ENCODE results near the gene LTB4R2. TPM values are rescaled to one million over a fixed set of nuclear protein-coding genes. Genes with fewer than 3 reads are reported as not detected.
A peak's percentile ranks its signal among the peaks of the same experiment; 100 is the strongest.

The LTB4R2 gene
- total RNA-seq, 1 donor from 2014 or later, result 1.8 TPM

GRCh38 chr14:24286996-24287395, 22.9 kb upstream of the LTB4R2 start:
- Histone ChIP-seq H3K9me3 (ENCODE audit: low read depth) (no peaks in the 10 kb centered on the region), H2AFZ (replicated peaks) (no peak overlapping the region), H3K36me3 (no peaks in the 10 kb centered on the region), H3K27me3 (no peaks in the 10 kb centered on the region), H3K4me2 (no peak overlapping the region), H3K9ac (no peak overlapping the region), H3K27ac (no peak overlapping the region), H3F3A (ENCODE audit: low read depth) (no peaks in the 10 kb centered on the region), H4K20me1 (ENCODE audit: low read depth) (no peaks in the 10 kb centered on the region), H3K4me1 (no peaks in the 10 kb centered on the region), H3K4me3 (no peak overlapping the region), H3K79me2 (ENCODE audit: low read depth) (no peaks in the 10 kb centered on the region)
- H3K4me3 Mint-ChIP-seq, result no peak overlapping the region
- no peak overlapping the region for H3K27ac Mint-ChIP-seq
- no peaks in the 10 kb centered on the region for H3K4me1 Mint-ChIP-seq
- no peaks in the 10 kb centered on the region for H3K9me3 Mint-ChIP-seq
- peaks cover 7% of the 10 kb centered on the region for H3K36me3 Mint-ChIP-seq
- no peak for DNase-seq (ENCODE audit: low spot score)
- TF ChIP-seq CTCF (IDR thresholded peaks at IDR 0.05) (no peak), EZH2phosphoT487 (IDR thresholded peaks at IDR 0.05) (no peak), EZH2 (IDR thresholded peaks at IDR 0.05) (no peak)
- peaks cover 2% of the 10 kb centered on the region for H3K27me3 Mint-ChIP-seq (ENCODE audit: insufficient read depth, low read depth)

- no peaks in the 10 kb centered on the region for H3K4me1 Mint-ChIP-seq
- peaks cover 2% of the 10 kb centered on the region for H3K27me3 Mint-ChIP-seq (ENCODE audit: insufficient read depth, low read depth)
- peaks cover 7% of the 10 kb centered on the region for H3K36me3 Mint-ChIP-seq
- Histone ChIP-seq H3K4me2 (no peak overlapping the region), H3K9me3 (ENCODE audit: low read depth) (no peaks in the 10 kb centered on the region), H3K36me3 (no peaks in the 10 kb centered on the region), H3K79me2 (ENCODE audit: low read depth) (no peaks in the 10 kb centered on the region), H3F3A (ENCODE audit: low read depth) (no peaks in the 10 kb centered on the region), H3K9ac (peak overlapping the region; percentile 13), H3K27ac (no peak overlapping the region), H3K27me3 (no peaks in the 10 kb centered on the region), H3K4me3 (no peak overlapping the region), H3K4me1 (no peaks in the 10 kb centered on the region), H4K20me1 (ENCODE audit: low read depth) (no peaks in the 10 kb centered on the region), H2AFZ (replicated peaks) (no peak overlapping the region)
- no peak overlapping the region for H3K27ac Mint-ChIP-seq
- TF ChIP-seq CTCF (IDR thresholded peaks at IDR 0.05) (no peak), EZH2 (IDR thresholded peaks at IDR 0.05) (no peak), EZH2phosphoT487 (IDR thresholded peaks at IDR 0.05) (no peak)
- no peak overlapping the region for H3K4me3 Mint-ChIP-seq
- DNase-seq (ENCODE audit: low spot score), result no peak
- no peaks in the 10 kb centered on the region for H3K9me3 Mint-ChIP-seq
Observed at GRCh38 chr14:24289649-24290280, 20.2 kb upstream of the LTB4R2 start.

- Histone ChIP-seq H4K20me1 (ENCODE audit: low read depth) (no peaks in the 10 kb centered on the region), H3K4me2 (no peak overlapping the region), H3K79me2 (ENCODE audit: low read depth) (no peaks in the 10 kb centered on the region), H3K4me3 (no peak overlapping the region), H3K9ac (peak overlapping the region; percentile 13), H3K36me3 (no peaks in the 10 kb centered on the region), H2AFZ (replicated peaks) (no peak overlapping the region), H3K27me3 (no peaks in the 10 kb centered on the region), H3K4me1 (no peaks in the 10 kb centered on the region), H3K9me3 (ENCODE audit: low read depth) (no peaks in the 10 kb centered on the region), H3F3A (ENCODE audit: low read depth) (no peaks in the 10 kb centered on the region), H3K27ac (no peak overlapping the region)
- no peaks in the 10 kb centered on the region for H3K4me1 Mint-ChIP-seq
- no peak for DNase-seq (ENCODE audit: low spot score)
- no peak for TF ChIP-seq CTCF (IDR thresholded peaks at IDR 0.05)
- no peak for TF ChIP-seq EZH2phosphoT487 (IDR thresholded peaks at IDR 0.05)
- no peak for TF ChIP-seq EZH2 (IDR thresholded peaks at IDR 0.05)
- H3K27ac Mint-ChIP-seq, result no peak overlapping the region
- no peak overlapping the region for H3K4me3 Mint-ChIP-seq
- no peaks in the 10 kb centered on the region for H3K9me3 Mint-ChIP-seq
- H3K27me3 Mint-ChIP-seq (ENCODE audit: insufficient read depth, low read depth), result no peaks in the 10 kb centered on the region
- peaks cover 7% of the 10 kb centered on the region for H3K36me3 Mint-ChIP-seq
Observed at GRCh38 chr14:24290746-24291145, 19.2 kb upstream of the LTB4R2 start.
